ENCODE measurements around the gene RAMP3. TPM values are rescaled to one million over a fixed set of nuclear protein-coding genes. Genes with fewer than 3 reads are reported as not detected.

Gene RAMP3
- total and polyA plus RNA-seq, 5 experiments from 2014 or later, result not detected

DNA sequence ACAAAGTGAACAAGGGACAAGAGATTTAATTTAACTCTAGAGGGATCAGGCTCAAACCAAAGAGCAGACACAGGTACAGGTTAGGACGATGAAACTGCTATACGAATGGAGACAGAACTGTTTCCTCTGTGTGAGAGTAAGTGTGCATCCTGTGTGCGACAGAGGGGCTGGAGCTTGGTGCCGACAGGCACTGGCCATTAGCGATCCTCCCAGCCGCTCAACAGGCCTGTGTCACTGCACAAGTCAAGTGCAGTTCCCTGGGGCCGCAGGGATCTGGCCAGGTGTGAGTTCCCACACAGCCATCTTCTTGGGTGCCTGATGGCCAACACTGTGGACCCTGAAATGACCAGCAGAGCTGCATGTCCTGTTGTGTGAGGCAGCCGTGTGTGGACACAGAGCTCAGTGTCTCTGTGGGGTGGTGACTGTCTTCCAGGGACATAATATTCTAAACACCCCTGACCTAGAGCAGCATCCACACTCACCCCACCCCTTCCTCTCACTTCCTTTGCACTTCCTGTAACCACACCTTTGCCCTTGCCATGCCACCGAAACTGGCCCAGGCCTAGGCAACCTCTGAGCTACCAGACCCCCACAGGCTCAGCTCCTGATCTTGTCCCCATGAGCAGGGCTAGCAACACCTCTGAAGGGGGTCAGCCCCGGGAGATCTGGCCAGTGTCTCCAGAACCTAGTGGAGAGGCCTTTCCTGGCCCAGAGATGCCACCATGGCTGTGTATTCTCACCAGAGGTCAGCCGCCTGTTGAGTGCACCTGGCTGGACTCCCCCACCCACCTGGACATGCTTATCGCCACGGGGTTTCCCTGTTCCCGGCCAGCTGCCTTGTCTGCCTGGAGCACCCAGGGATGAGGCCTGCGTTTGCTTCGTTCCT is 34.4 kb upstream of the RAMP3 start:
- peaks cover 0 to 8% (median 2%) of the 10 kb centered on the region in 5 donors for H3K27me3 Mint-ChIP-seq
- H3K4me3 Mint-ChIP-seq, result peak overlapping the region in 6 of 10 donors; percentile 47 to 71 (median 62)
- ATAC-seq (peak in 1 of 2 donors; percentile 30), DNase-seq (no peak)
- H3K27ac Mint-ChIP-seq, result peak overlapping the region; percentile 59 to 89 (median 84)
- POLR2A ChIA-PET, result interaction anchor here (0.6 to 3.9 kb wide), 3 partner anchors 12 to 247 kb away, joined by 3 to 38 read pairs (median 3); partner anchors contain the start of gene TBRG4
- no peaks in the 10 kb centered on the region for H3K36me3 Mint-ChIP-seq
- H3K4me1 Mint-ChIP-seq, result peaks cover 4 to 22% (median 18%) of the 10 kb centered on the region in 4 donors
- H3K9me3 Mint-ChIP-seq, result no peaks in the 10 kb centered on the region

DNA sequence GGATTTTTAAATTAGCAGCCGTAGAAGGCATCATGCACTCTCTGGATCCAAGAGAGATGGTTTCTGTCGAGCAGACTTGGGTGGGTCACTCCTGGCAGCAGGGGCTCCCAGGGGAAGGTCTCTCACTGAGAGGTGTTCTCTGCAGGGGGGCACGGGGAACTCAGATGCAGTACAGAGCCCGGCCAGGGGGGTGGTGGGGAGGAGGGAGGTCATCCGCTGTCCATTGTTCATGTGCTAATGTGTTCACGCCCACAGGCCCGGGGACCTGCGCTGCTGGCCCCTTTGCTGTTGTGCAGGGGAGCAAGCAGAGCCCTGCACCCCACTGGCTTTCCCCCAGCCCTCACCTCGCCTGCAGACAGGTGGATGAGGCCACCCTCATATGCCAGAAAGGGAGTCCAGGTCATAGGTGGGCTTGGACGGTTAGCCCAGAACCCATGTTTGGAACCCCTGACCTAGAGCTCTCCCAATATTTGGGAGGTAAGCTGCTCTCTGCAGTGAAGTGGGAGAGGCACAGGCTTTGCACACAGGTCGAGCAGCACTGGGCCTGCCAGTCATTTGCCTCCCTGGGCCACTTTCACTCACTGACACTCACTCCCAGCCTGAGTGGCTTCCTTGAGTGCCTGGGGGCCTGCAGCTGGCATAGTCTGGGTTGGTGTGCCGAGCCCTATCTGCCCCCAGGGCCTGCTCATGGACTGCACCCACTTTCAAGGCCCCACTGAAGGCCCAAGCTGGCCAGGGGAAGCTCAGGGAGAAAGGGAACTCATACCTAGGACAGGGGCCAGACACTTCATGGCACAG is 33.5 kb upstream of the RAMP3 start:
- H3K27me3 Mint-ChIP-seq, result peaks cover 0 to 2% (median 0%) of the 10 kb centered on the region in 5 donors
- no peak for ATAC-seq
- H3K4me3 Mint-ChIP-seq, result no peak overlapping the region
- peak overlapping the region in 7 of 10 donors; percentile 8 to 89 (median 87) for H3K27ac Mint-ChIP-seq
- no peaks in the 10 kb centered on the region for H3K9me3 Mint-ChIP-seq
- POLR2A ChIA-PET, result interaction anchor here (1.2 to 3.9 kb wide), 3 partner anchors 13 to 146 kb away, joined by 3 to 38 read pairs (median 3); partner anchors contain the start of genes MYO1G and TBRG4
- H3K36me3 Mint-ChIP-seq, result no peaks in the 10 kb centered on the region
- DNase-seq, result no peak
- peaks cover 2 to 22% (median 18%) of the 10 kb centered on the region in 4 donors for H3K4me1 Mint-ChIP-seq

DNA sequence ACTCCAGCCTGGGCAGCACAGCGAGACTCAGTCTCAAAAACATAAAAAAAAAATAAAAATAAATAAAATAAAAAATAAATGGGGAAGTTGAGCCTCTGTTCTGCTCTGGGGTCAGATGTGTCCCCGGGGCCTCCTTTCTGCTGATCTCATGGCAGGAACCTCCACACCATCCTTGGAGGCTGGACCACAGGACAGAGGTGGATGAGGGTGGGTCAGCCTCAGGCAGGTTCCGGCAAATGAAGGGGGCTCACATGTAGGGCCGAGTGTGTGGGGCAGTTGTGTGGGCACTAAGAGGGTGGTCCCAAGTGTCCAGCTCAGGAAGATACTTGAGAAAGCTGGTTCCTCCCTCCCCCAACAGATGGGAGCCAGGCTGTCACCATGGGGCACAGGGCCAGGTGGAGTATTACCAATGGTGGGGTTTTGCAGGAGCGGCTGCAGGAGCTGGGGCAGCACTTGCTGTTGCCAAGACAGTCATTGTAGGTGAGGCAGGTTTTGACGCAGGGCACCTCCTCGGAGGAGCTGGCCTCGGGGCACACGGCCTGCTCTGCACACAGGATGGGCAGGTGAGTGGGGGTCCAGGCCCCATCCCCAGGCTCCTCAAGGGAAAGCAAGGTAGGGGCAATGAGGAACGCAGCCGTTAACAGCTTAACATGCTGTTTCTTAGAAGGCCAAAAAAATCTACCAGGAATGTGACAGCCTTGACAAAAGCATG is 32.2 kb upstream of the RAMP3 start:
- ATAC-seq (no peak), DNase-seq (no peak)
- Mint-ChIP-seq H3K36me3 (no peaks in the 10 kb centered on the region), H3K27ac (peak overlapping the region in 3 of 10 donors; percentile 49 to 66 (median 60)), H3K9me3 (no peaks in the 10 kb centered on the region), H3K4me1 (peaks cover 5 to 22% (median 18%) of the 10 kb centered on the region in 4 donors), H3K4me3 (no peak overlapping the region), H3K27me3 (no peaks in the 10 kb centered on the region)
- POLR2A ChIA-PET, result interaction anchor here (1.5 to 3.9 kb wide), 2 partner anchors 14 to 147 kb away, joined by 3 to 38 read pairs; partner anchors contain the start of genes MYO1G and TBRG4

DNA sequence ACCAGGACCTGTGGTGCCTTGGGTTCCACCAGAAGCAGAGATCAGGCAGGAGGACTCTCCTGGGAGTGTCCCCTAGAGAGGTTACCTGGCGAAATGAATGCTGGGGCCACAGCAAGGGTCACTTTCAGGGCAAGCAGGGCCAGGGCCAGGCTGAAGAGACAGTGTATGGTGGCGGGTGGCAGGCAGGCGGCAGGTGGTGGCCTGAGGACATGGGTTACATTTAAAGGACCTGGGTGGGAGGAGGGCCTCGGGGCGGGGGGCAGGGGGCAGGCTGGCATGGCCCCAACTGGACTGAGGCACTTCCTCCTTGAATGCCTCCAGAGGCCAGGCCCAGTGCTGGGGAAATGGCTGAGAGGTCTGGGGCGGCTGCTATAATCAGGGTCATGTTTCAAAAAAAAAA is 31.4 kb upstream of the RAMP3 start:
- POLR2A ChIA-PET, result interaction anchor here (1.5 kb wide), 1 partner anchor 148 kb away, joined by 3 read pairs; the partner anchor contains the start of gene MYO1G
- peak overlapping the region in 1 of 10 donors; percentile 43 for H3K27ac Mint-ChIP-seq

GRCh38 chr7:45126920-45127319 is 30.7 kb upstream of the RAMP3 start:
- Mint-ChIP-seq H3K27me3 (no peaks in the 10 kb centered on the region), H3K36me3 (no peaks in the 10 kb centered on the region), H3K27ac (peak overlapping the region in 1 of 10 donors; percentile 53), H3K9me3 (no peaks in the 10 kb centered on the region), H3K4me1 (peaks cover 5 to 18% (median 16%) of the 10 kb centered on the region in 4 donors), H3K4me3 (no peak overlapping the region)
- no peak for DNase-seq
- ATAC-seq, result no peak
- POLR2A ChIA-PET, result no interaction called here

More for the DNA sequence above, 31.4 kb upstream of the RAMP3 start:
- ATAC-seq (no peak), DNase-seq (no peak)
- Mint-ChIP-seq H3K4me1 (peaks cover 5 to 21% (median 17%) of the 10 kb centered on the region in 4 donors), H3K4me3 (no peak overlapping the region), H3K9me3 (no peaks in the 10 kb centered on the region), H3K36me3 (no peaks in the 10 kb centered on the region), H3K27me3 (no peaks in the 10 kb centered on the region)

DNA sequence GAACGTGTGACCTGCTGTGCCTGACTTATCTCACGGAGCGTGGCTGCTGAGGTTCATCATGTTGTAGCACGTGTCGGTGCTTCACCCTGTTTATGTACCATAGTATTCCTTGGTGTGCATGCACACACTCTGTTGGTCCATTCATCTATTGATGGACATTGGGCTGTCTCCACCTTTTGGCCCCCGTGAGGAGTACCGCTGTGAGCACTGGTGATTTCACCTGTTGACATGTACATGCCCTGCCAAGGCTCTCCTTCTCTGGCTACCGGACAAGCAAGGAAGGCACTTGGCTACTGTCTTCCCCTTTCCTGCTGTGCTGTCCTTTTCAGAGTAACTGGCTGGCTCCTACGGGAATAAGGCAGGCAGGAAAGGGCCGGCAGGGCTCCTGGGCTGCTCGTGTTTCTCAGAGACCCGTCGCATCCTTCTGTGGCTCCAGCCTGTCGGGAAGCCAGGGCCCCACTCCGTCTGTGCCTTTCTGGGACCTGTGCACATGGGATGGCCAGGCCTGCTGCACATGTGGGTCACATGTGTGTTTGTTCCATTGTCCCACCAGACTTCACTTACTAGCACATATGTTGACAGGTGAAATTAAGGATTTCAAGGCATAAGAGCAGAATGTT is 28.3 kb upstream of the RAMP3 start:
- no peak overlapping the region for H3K4me3 Mint-ChIP-seq
- H3K27ac Mint-ChIP-seq, result peak overlapping the region in 2 of 10 donors; percentile 12 to 51
- H3K9me3 Mint-ChIP-seq, result no peaks in the 10 kb centered on the region
- H3K27me3 Mint-ChIP-seq, result peaks cover 0 to 7% (median 0%) of the 10 kb centered on the region in 5 donors
- ATAC-seq, result no peak
- no peaks in the 10 kb centered on the region for H3K36me3 Mint-ChIP-seq
- POLR2A ChIA-PET, result no interaction called here
- peaks cover 0 to 3% (median under 1%) of the 10 kb centered on the region in 4 donors for H3K4me1 Mint-ChIP-seq
- DNase-seq, result no peak

- Mint-ChIP-seq H3K27me3 (peaks cover 0 to 7% (median 0%) of the 10 kb centered on the region in 5 donors), H3K4me3 (no peak overlapping the region), H3K36me3 (no peaks in the 10 kb centered on the region), H3K27ac (peak overlapping the region in 4 of 10 donors; percentile 12 to 86 (median 26)), H3K4me1 (peaks cover 0 to 3% (median under 1%) of the 10 kb centered on the region in 4 donors), H3K9me3 (no peaks in the 10 kb centered on the region)
- POLR2A ChIA-PET, result no interaction called here
- ATAC-seq (no peak), DNase-seq (no peak)
These were observed 27.7 kb upstream of the RAMP3 start for GRCh38 chr7:45129906-45130305.

- Mint-ChIP-seq H3K27ac (peak overlapping the region in 1 of 10 donors; percentile 12), H3K9me3 (no peaks in the 10 kb centered on the region), H3K27me3 (peaks cover 0 to 7% (median 0%) of the 10 kb centered on the region in 5 donors), H3K4me1 (peaks cover 4 to 7% (median 5%) of the 10 kb centered on the region in 4 donors), H3K36me3 (no peaks in the 10 kb centered on the region), H3K4me3 (no peak overlapping the region)
- ATAC-seq, result no peak
- POLR2A ChIA-PET, result interaction anchor here (0.6 to 0.7 kb wide), 2 partner anchors 689 to 781 kb away, joined by 3 to 7 read pairs; no protein-coding TSS in a partner anchor
- DNase-seq, result no peak
These were observed 26.7 kb upstream of the RAMP3 start for GRCh38 chr7:45130910-45131309.

DNA sequence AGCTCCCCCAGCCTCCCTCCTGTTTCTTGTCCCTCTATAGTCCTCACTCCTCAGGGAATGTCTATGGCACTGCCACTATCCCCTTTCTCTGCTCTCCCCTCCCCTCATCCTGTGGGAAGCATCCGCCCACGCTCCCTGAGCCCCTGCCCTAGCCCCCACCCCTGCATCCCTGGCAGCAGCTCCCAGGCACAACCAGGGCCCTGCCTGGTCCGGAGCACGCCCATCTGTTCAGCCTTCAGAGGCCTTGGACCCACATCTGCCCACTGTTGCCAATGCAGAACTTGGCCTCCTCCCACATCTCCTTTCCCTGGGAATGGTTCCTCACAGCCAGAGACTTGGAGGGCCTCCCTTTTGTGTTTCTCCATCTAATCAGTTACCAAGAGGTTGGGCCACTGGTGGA is 25.7 kb upstream of the RAMP3 start:
- no peak for DNase-seq
- ATAC-seq, result no peak
- H3K36me3 Mint-ChIP-seq, result no peaks in the 10 kb centered on the region
- peaks cover 9 to 14% (median 10%) of the 10 kb centered on the region in 4 donors for H3K4me1 Mint-ChIP-seq
- peaks cover 0 to 7% (median 0%) of the 10 kb centered on the region in 5 donors for H3K27me3 Mint-ChIP-seq
- H3K9me3 Mint-ChIP-seq, result no peaks in the 10 kb centered on the region
- POLR2A ChIA-PET, result interaction anchor here (0.7 kb wide), 1 partner anchor 782 kb away, joined by 3 read pairs; no protein-coding TSS in a partner anchor
- H3K4me3 Mint-ChIP-seq, result no peak overlapping the region
- H3K27ac Mint-ChIP-seq, result no peak overlapping the region

- Mint-ChIP-seq H3K9me3 (no peaks in the 10 kb centered on the region), H3K27ac (no peak overlapping the region), H3K36me3 (no peaks in the 10 kb centered on the region), H3K4me1 (peaks cover 9 to 14% (median 10%) of the 10 kb centered on the region in 4 donors), H3K4me3 (no peak overlapping the region), H3K27me3 (peaks cover 0 to 7% (median 0%) of the 10 kb centered on the region in 5 donors)
- DNase-seq (no peak), ATAC-seq (no peak)
- POLR2A ChIA-PET, result interaction anchor here (1.2 to 1.4 kb wide), 2 partner anchors 21 to 526 kb away, joined by 3 to 4 read pairs; partner anchors contain the start of genes OGDH and TBRG4
These were observed 24.8 kb upstream of the RAMP3 start for GRCh38 chr7:45132708-45133320.

GRCh38 chr7:45133352-45133751 is 24.2 kb upstream of the RAMP3 start:
- no peak overlapping the region for H3K4me3 Mint-ChIP-seq
- H3K27me3 Mint-ChIP-seq, result peaks cover 0 to 7% (median 0%) of the 10 kb centered on the region in 5 donors
- H3K36me3 Mint-ChIP-seq, result no peaks in the 10 kb centered on the region
- ATAC-seq (no peak), DNase-seq (no peak)
- POLR2A ChIA-PET, result interaction anchor here (1.2 to 1.7 kb wide), 3 partner anchors 21 to 527 kb away, joined by 3 to 8 read pairs (median 4); partner anchors contain the start of genes OGDH and TBRG4
- no peaks in the 10 kb centered on the region for H3K9me3 Mint-ChIP-seq
- peaks cover 9 to 14% (median 10%) of the 10 kb centered on the region in 4 donors for H3K4me1 Mint-ChIP-seq
- peak overlapping the region in 1 of 10 donors; percentile 57 for H3K27ac Mint-ChIP-seq

All from naive thymus-derived CD8-positive, alpha-beta T cell (primary cell).